Immature natural killer cell (primary cell): ENCODE data around the gene KRT26. TPM values are rescaled to one million over a fixed set of nuclear protein-coding genes. Genes with fewer than 3 reads are reported as not detected.

ENCODE experiments used
- DNase-seq, 3 donors: peaks; one replicate each; pipeline ENCODE4 v3.0.0; 2022; ENCODE audit warnings: mixed read lengths in 1 of 3
- H3K27ac Mint-ChIP-seq, 6 donors: one replicate each; pipeline ENCODE4 v1.8.0; 2020; ENCODE audit warnings: mixed read lengths in 6 of 6, mild to moderate bottlenecking in 5 of 6, inconsistent platforms in 4 of 6, moderate library complexity in 3 of 6
- H3K27me3 Mint-ChIP-seq, 3 donors: one replicate each; pipeline ENCODE4 v1.8.0; 2020 to 2021; ENCODE audit warnings: low read depth in 3 of 3, mild to moderate bottlenecking in 3 of 3, mixed read lengths in 3 of 3, moderate library complexity in 3 of 3, inconsistent platforms in 1 of 3
- H3K36me3 Mint-ChIP-seq, 3 donors: one replicate each; pipeline ENCODE4 v1.8.0; 2020; ENCODE audit warnings: mixed read lengths in 3 of 3, inconsistent platforms in 2 of 3, mild to moderate bottlenecking in 2 of 3
- H3K4me1 Mint-ChIP-seq, 2 donors: one replicate each; pipeline ENCODE4 v1.8.0; 2020; ENCODE audit warnings: inconsistent platforms in 2 of 2, mild to moderate bottlenecking in 2 of 2, mixed read lengths in 2 of 2, moderate library complexity in 1 of 2
- H3K4me3 Mint-ChIP-seq, 5 donors: one replicate each; pipeline ENCODE4 v1.8.0; 2020; ENCODE audit warnings: mild to moderate bottlenecking in 5 of 5, mixed read lengths in 5 of 5, inconsistent platforms in 3 of 5, moderate library complexity in 3 of 5
- H3K9me3 Mint-ChIP-seq, 6 donors: one replicate each; pipeline ENCODE4 v1.8.0; 2020; ENCODE audit warnings: mild to moderate bottlenecking in 6 of 6, mixed read lengths in 6 of 6, inconsistent platforms in 4 of 6, moderate library complexity in 3 of 6
- polyA plus RNA-seq, 3 donors: library from polyadenylated mRNA; unstranded; fragments of 300-500 nt; fragmentation: Illumina TruSeq; gene quantifications; one replicate each; pipeline ENCODE4 v1.2.3, GENCODE V29; 2021

The KRT26 gene
- polyA plus RNA-seq, 3 donors from 2014 or later, result not detected

DNA sequence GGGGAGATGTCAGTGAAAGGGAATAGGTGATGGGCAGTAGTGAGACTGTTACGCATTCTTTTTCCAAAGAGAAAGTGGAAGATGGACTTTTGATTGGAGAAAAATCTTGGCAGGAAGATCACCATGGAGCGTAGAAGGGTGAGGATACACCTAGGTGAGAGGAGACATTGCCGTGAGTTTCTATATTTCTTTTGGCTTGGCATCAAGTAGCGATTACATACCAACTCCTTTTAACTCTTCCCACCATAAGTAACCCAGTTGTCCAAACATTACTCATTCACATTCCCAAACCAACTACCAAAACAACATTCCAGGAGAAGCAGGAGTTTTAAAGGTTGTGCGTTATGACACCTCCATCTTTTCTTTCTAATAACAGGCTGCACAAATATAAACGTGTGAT is 38.5 kb upstream of the KRT26 start:
- peaks cover 0 to 7% (median 0%) of the 10 kb centered on the region in 3 donors for H3K36me3 Mint-ChIP-seq
- no peak for DNase-seq
- H3K27me3 Mint-ChIP-seq, result peaks cover 15 to 42% (median 33%) of the 10 kb centered on the region in 3 donors
- H3K4me1 Mint-ChIP-seq, result no peaks in the 10 kb centered on the region
- no peak overlapping the region for H3K4me3 Mint-ChIP-seq
- peaks cover 0 to 18% (median 2%) of the 10 kb centered on the region in 6 donors for H3K9me3 Mint-ChIP-seq
- H3K27ac Mint-ChIP-seq, result no peak overlapping the region

GRCh38 chr17:40809721-40810421 is 37.9 kb upstream of the KRT26 start:
- no peak for DNase-seq
- H3K27ac Mint-ChIP-seq, result no peak overlapping the region
- H3K36me3 Mint-ChIP-seq, result peaks cover 0 to 7% (median 0%) of the 10 kb centered on the region in 3 donors
- H3K9me3 Mint-ChIP-seq, result peaks cover 0 to 14% (median 1%) of the 10 kb centered on the region in 6 donors
- H3K27me3 Mint-ChIP-seq, result peaks cover 15 to 47% (median 33%) of the 10 kb centered on the region in 3 donors
- H3K4me3 Mint-ChIP-seq, result no peak overlapping the region
- H3K4me1 Mint-ChIP-seq, result no peaks in the 10 kb centered on the region

DNA sequence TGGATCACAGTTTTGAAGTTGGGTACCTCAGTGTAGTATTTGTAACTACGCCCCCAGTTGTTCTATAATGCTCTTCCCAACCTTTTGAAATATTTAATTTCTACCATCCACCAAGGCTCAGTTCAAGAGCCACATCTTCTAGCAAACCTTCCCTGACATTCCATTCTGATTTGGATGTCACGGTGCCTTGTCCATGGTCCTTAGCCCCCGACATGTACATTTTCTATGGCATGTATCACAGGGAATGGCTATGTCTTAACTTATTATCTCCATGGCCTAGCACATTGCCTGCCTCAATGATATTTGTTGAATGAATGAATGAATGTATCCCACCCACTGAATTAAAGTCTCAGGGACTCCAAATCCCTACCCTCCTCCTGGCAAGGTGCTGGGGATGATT is 34.1 kb upstream of the KRT26 start:
- Mint-ChIP-seq H3K27ac (no peak overlapping the region), H3K4me3 (no peak overlapping the region)

GRCh38 chr17:40803617-40804082 is 31.6 kb upstream of the KRT26 start:
- Mint-ChIP-seq H3K27me3 (peaks cover 10 to 29% (median 20%) of the 10 kb centered on the region in 3 donors), H3K36me3 (no peaks in the 10 kb centered on the region), H3K9me3 (no peaks in the 10 kb centered on the region), H3K4me1 (peaks cover 0 to 2% of the 10 kb centered on the region in 2 donors), H3K27ac (no peak overlapping the region), H3K4me3 (no peak overlapping the region)
- peak; percentile 48 to 53 (median 49) for DNase-seq

More for the DNA sequence above, 34.1 kb upstream of the KRT26 start:
- no peak for DNase-seq
- peaks cover 0 to 2% of the 10 kb centered on the region in 2 donors for H3K4me1 Mint-ChIP-seq
- peaks cover 12 to 29% (median 23%) of the 10 kb centered on the region in 3 donors for H3K27me3 Mint-ChIP-seq
- no peaks in the 10 kb centered on the region for H3K9me3 Mint-ChIP-seq
- no peaks in the 10 kb centered on the region for H3K36me3 Mint-ChIP-seq

- Mint-ChIP-seq H3K27me3 (peaks cover 8 to 15% (median 12%) of the 10 kb centered on the region in 3 donors), H3K27ac (no peak overlapping the region), H3K4me1 (peaks cover 0 to 2% of the 10 kb centered on the region in 2 donors), H3K4me3 (no peak overlapping the region), H3K36me3 (no peaks in the 10 kb centered on the region), H3K9me3 (no peaks in the 10 kb centered on the region)
- DNase-seq, result no peak
Observed at GRCh38 chr17:40801157-40801556, 29.2 kb upstream of the KRT26 start.

- Mint-ChIP-seq H3K4me3 (no peak overlapping the region), H3K9me3 (no peaks in the 10 kb centered on the region)
- DNase-seq, result no peak
Observed at GRCh38 chr17:40800381-40800780, 28.4 kb upstream of the KRT26 start.

DNA sequence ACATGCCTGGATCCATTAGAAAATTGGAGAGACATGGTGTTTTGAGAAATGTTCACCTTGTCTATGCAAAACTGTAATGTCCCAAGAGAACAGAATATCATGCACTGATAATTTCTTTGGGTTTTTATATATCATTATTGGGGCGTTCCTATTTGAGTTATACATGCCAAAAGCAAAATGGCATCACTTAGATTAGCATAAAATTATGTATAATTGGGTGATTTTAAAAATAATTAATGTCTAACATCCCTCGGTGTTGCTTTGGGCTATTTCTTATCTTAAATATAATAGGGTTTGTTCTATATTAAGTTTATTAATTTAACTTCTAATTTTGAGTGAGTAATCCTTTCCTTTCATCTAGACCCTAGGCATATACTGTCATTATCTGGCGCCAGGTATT is 27.9 kb upstream of the KRT26 start, which contains the start of gene KRT28:
KRT28 (minus strand) TSS at position 101 of the 400 bp plus-strand sequence; CDS start at position 35, 66 bp downstream.
- no peaks in the 10 kb centered on the region for H3K9me3 Mint-ChIP-seq
- DNase-seq, result no peak
- H3K27me3 Mint-ChIP-seq, result peaks cover 8 to 17% (median 8%) of the 10 kb centered on the region in 3 donors
- no peaks in the 10 kb centered on the region for H3K36me3 Mint-ChIP-seq
- H3K4me3 Mint-ChIP-seq, result no peak within 1 kb of the TSS
- no peak within 1 kb of the TSS for H3K27ac Mint-ChIP-seq
- peaks cover 0 to 2% of the 10 kb centered on the region in 2 donors for H3K4me1 Mint-ChIP-seq

More at GRCh38 chr17:40800381-40800780, 28.4 kb upstream of the KRT26 start:
- peaks cover 6 to 15% (median 12%) of the 10 kb centered on the region in 3 donors for H3K27me3 Mint-ChIP-seq
- no peaks in the 10 kb centered on the region for H3K36me3 Mint-ChIP-seq
- H3K4me1 Mint-ChIP-seq, result peaks cover 0 to 2% of the 10 kb centered on the region in 2 donors
- H3K27ac Mint-ChIP-seq, result no peak overlapping the region

GRCh38 chr17:40796846-40797245 is 24.8 kb upstream of the KRT26 start:
- Mint-ChIP-seq H3K27ac (no peak overlapping the region), H3K36me3 (no peaks in the 10 kb centered on the region)
- DNase-seq, result no peak

GRCh38 chr17:40795019-40795667 is 23.1 kb upstream of the KRT26 start:
- no peak overlapping the region for H3K27ac Mint-ChIP-seq
- no peaks in the 10 kb centered on the region for H3K36me3 Mint-ChIP-seq
- H3K4me1 Mint-ChIP-seq, result no peaks in the 10 kb centered on the region
- peaks cover 14 to 18% (median 16%) of the 10 kb centered on the region in 3 donors for H3K27me3 Mint-ChIP-seq
- no peak for DNase-seq
- H3K9me3 Mint-ChIP-seq, result no peaks in the 10 kb centered on the region
- no peak overlapping the region for H3K4me3 Mint-ChIP-seq

More at GRCh38 chr17:40796846-40797245, 24.8 kb upstream of the KRT26 start:
- H3K4me1 Mint-ChIP-seq, result no peaks in the 10 kb centered on the region
- no peaks in the 10 kb centered on the region for H3K9me3 Mint-ChIP-seq
- H3K27me3 Mint-ChIP-seq, result peaks cover 11 to 18% (median 14%) of the 10 kb centered on the region in 3 donors
- H3K4me3 Mint-ChIP-seq, result no peak overlapping the region

- no peak overlapping the region for H3K27ac Mint-ChIP-seq
- H3K36me3 Mint-ChIP-seq, result no peaks in the 10 kb centered on the region
- no peak overlapping the region for H3K4me3 Mint-ChIP-seq
- H3K27me3 Mint-ChIP-seq, result peaks cover 12 to 16% (median 16%) of the 10 kb centered on the region in 3 donors
- no peak for DNase-seq
- no peaks in the 10 kb centered on the region for H3K4me1 Mint-ChIP-seq
- no peaks in the 10 kb centered on the region for H3K9me3 Mint-ChIP-seq
Observed at GRCh38 chr17:40794466-40794865, 22.5 kb upstream of the KRT26 start.

- DNase-seq, result no peak
- H3K4me1 Mint-ChIP-seq, result no peaks in the 10 kb centered on the region
- no peaks in the 10 kb centered on the region for H3K36me3 Mint-ChIP-seq
- H3K27me3 Mint-ChIP-seq, result peaks cover 10 to 16% (median 12%) of the 10 kb centered on the region in 3 donors
- H3K9me3 Mint-ChIP-seq, result no peaks in the 10 kb centered on the region
- no peak overlapping the region for H3K27ac Mint-ChIP-seq
- no peak overlapping the region for H3K4me3 Mint-ChIP-seq
Observed at GRCh38 chr17:40793832-40794231, 21.8 kb upstream of the KRT26 start.

DNA sequence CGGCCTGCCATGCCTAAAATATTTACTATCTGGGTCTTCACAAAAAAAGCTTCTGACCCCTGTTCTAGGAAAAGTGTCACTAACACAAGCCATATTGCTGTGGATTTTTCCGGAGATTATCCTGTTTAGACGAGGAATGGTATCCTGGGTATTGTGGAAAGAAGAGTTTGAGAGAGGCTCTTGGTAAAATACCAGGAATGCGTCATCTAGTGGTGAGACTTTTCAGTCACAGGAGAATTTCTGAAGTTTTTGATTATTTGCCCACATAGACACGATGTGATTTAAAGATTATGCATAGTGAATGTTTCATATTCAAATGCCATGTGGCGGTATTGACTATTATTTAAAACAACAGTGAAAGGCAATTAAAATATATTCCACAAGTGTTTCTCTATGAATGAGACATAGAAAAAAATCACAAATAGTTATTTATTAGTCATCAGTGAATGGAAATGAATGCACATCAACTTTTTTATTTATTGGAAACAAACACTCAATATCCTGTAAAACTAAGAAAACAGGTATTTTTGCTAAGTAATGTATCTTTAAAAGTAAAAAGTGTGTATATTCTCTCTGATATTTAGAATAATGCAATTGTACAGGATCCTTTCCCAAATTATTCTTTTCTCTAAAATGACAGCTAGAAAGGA is 19.9 kb upstream of the KRT26 start:
- peaks cover 12 to 19% (median 15%) of the 10 kb centered on the region in 3 donors for H3K27me3 Mint-ChIP-seq
- H3K27ac Mint-ChIP-seq, result no peak overlapping the region
- no peak overlapping the region for H3K4me3 Mint-ChIP-seq
- H3K4me1 Mint-ChIP-seq, result no peaks in the 10 kb centered on the region
- no peaks in the 10 kb centered on the region for H3K9me3 Mint-ChIP-seq
- no peaks in the 10 kb centered on the region for H3K36me3 Mint-ChIP-seq
- no peak for DNase-seq

GRCh38 chr17:40791111-40791510 is 19.1 kb upstream of the KRT26 start:
- H3K36me3 Mint-ChIP-seq, result no peaks in the 10 kb centered on the region
- H3K4me1 Mint-ChIP-seq, result no peaks in the 10 kb centered on the region
- no peak overlapping the region for H3K27ac Mint-ChIP-seq
- H3K27me3 Mint-ChIP-seq, result peaks cover 10 to 15% (median 14%) of the 10 kb centered on the region in 3 donors
- H3K9me3 Mint-ChIP-seq, result no peaks in the 10 kb centered on the region
- H3K4me3 Mint-ChIP-seq, result no peak overlapping the region
- no peak for DNase-seq

DNA sequence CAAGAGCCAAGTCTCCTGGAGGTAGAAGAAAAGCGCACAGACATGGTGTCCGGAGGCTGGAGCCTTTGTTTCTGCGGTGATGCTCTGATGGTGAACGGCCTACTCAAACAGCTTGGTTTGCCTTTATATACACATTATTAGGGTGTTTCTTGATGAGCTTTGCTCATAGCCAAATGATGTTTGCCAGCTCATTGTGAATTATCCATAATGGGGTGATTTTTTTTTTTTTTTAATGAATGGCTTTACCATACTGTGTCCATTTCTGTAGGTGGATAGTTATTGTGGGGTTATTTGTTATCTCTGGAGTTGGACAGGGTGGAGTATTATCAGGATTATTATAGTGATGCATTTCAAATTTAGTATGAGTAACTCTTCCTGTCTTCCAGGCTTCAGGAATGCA is 10.4 kb upstream of the KRT26 start, which contains the start of gene KRT27:
KRT27 (minus strand) TSS at position 101 of the 400 bp plus-strand sequence; CDS start at position 44, 57 bp downstream.
- DNase-seq, result no peak
- H3K27ac Mint-ChIP-seq, result no peak within 1 kb of the TSS
- no peak within 1 kb of the TSS for H3K4me3 Mint-ChIP-seq
- no peaks in the 10 kb centered on the region for H3K36me3 Mint-ChIP-seq
- H3K9me3 Mint-ChIP-seq, result no peaks in the 10 kb centered on the region
- peaks cover 0 to 31% (median 9%) of the 10 kb centered on the region in 3 donors for H3K27me3 Mint-ChIP-seq
- H3K4me1 Mint-ChIP-seq, result no peaks in the 10 kb centered on the region
